Stimulated activated CD8-positive, alpha-beta memory T cell treated with anti-CD3 and anti-CD28 coated beads, Interleukin-4, amount 100 ng/mL, for 48 hours (primary cell): ENCODE measurements around the gene NT5C1A.

ENCODE experiments used
- DNase-seq: peaks from one replicate; pipeline ENCODE4 v3.0.0-alpha.2; 2020

The NT5C1A gene

GRCh38 chr1:39689214-39689613 lies 17.3 kb upstream of the NT5C1A start:
- no peak for DNase-seq

- no peak for DNase-seq
Observed at GRCh38 chr1:39688706-39689105, 16.8 kb upstream of the NT5C1A start.

DNA sequence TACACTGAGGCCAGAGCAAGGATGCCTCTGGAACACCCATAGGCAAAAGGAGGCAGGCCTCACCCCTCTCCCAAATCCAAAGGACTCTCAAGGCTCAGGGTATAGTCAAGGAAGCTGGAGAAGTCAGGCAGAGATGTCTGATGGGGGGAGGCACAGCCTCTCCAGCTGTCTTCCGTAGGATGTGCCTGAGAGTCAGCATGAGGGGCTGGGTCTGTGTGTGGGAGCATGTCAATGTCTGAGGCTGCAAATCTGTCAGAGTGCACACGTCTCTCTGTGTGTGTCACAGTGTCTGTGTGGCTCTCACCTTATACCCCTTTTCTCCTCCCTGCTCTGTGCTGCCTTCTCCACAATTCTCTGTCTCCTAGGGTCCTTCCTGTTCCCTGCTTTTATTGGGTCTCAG lies 15.3 kb upstream of the NT5C1A start:
- DNase-seq: no peak

DNA sequence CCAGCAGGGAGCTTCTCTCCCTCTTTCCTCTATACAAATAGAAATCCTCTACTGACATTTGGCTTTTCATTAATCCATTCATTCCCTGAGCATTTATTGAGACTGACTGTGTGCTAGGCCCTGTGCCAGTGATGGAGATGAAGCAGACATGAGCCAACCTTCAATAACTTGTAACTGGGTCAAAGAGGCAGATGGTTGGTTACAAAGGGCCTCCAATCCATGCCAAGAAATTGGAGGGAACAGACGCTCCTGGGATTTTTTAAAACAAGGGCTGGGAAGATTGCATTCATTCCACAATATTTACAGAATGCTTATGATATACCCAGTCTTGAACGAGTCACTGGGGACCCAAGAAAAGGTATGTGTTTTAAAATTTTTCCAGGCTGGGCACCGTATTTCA lies 13.2 kb upstream of the NT5C1A start:
- no peak for DNase-seq

DNA sequence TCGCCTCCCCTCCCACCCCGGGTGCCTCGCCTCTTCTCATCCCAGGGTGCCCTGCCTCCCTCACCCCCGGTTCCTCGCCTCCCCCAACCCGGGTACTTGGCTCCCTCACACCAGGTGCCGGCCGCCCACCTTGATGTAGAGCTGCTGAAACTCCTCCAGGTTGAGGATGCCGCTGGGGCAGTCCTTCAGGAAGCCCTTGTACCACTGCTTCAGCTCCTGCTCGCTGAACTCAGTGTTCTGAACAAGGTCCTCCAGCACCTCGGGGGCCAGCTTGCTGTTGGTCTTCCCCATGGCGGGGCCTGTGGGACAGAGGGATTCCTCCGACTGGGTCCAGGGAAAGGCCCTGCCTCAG lies 12.4 kb upstream of the NT5C1A start:
- no peak for DNase-seq

DNA sequence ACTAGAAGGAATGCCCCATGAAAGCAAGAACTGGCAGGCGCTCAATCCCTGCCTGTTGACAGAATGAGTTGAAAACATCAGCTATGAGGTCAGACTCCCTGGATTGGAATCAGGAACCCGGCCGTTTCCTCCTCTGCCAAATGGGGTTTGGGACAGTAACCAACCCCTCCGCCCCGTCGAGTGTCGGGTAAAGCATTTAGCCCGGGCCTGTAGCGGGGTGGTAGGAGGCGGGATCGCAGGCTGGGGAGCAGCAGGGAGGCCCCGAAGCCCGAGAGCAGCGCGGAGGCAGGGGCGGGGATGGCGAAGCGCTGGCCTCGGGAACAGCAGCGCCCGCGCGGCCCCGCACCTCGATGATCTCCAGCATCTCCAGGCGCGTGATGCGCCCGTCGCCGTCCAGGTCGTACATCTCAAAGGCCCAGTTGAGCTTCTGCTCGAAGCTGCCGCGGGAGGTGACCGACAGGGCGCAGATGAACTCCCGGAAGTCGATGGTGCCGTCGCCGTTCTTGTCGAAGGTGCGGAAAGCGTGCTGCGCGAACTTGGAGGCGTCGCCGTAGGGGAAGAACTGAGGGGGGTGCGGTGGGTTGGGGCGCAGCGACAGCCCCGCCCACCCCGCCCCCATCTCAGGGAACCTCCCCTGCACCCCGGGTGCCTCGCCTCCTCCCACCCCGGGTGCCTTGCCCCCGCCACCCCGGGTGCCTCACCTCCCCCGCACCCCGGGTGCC lies 11.8 kb upstream of the NT5C1A start:
- peak; percentile 45 for DNase-seq

- DNase-seq: no peak
Observed at GRCh38 chr1:39681999-39682398, 10.1 kb upstream of the NT5C1A start.

DNA sequence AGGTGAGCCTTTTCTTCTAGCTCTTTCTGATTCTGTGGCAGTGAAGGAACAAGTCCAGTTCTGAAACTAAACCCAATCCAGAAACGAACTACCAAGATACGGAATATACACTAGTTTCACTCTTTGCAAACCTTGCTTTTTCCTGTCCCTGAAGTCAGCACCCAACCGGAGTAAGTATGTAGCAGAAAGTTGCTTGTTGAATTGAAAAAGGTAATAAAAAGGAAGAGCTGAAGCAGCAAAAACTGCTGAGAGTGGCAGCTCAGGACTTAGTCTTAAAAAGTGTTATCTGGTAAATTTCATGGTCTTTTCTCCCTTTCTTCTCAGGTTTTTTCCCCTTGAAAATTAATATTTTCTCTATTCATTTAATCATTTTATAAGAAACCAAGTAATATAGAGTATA lies 9.4 kb upstream of the NT5C1A start:
- DNase-seq: no peak

DNA sequence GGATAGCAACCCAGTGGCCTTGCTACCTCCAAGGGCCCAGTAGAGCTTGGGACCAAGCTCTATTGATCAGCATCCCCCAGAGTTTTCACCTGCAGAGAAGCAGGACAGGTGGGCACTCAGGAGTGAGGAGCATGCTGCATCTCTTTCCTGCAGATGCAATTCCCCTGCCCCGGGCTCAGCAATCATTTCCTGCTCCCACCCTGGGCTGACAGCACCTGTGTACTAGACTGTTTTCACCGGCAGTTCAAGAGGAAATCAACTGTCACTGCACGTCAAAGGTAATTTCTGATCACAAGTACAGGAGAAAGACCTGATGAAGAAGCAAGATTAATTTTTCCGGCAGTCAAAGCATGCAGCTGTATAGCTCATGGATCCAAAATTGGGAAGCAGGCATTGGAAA lies 8.8 kb upstream of the NT5C1A start:
- no peak for DNase-seq

- DNase-seq: no peak
Observed at GRCh38 chr1:39679821-39680220, 7.9 kb upstream of the NT5C1A start.

- no peak for DNase-seq
Observed at GRCh38 chr1:39678889-39679288, 7.0 kb upstream of the NT5C1A start.

- DNase-seq: no peak
Observed at GRCh38 chr1:39677645-39678044, 5.7 kb upstream of the NT5C1A start.

DNA sequence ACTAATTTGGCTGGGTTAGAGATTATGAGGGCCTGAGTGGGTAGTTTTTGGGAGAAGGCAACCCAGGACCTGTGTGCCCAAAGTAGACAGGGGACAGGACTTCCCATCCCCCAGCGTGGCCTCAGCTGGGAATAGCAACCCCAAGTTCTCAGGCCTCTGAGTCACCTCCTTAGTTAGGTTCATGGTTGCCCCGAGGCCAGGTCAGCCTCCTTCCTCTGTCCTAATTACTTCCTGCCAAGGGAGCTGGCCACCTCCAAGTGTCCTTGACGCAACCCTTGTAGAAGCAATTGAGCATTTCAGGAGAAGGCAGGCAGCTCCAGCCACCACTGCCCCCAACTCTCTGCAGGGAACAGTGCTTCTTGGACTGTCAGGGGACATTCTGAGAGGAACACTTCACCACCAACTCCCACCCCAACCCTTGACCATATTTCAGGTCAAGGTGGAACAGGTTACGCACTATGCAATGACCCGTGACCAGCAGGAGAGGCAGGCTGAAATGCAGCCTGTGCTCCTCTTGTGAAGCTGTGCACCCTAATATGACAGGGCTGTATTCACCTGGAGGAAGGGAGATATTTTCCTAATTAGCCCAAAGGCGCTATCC lies 5.1 kb upstream of the NT5C1A start:
- no peak for DNase-seq

DNA sequence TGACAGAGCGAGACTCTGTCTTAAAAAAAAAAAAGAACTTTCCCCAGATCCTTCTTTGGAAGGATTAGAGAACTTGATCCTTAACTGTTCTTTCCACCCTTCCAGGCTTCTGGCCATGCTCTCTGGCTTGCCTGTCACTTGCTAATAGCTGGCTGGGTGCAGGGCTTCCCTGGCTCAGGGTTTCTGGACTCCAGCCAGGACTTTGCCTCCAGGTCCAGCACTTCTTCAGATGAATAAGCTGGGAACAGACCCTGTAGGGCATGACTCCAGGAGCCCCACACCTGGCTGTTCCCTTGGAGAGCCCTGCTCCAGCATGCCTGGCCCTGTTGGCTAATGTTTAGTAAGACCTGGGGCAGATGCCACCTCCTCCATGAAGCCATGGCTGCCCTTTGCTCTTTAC lies 3.3 kb upstream of the NT5C1A start:
- no peak for DNase-seq

DNA sequence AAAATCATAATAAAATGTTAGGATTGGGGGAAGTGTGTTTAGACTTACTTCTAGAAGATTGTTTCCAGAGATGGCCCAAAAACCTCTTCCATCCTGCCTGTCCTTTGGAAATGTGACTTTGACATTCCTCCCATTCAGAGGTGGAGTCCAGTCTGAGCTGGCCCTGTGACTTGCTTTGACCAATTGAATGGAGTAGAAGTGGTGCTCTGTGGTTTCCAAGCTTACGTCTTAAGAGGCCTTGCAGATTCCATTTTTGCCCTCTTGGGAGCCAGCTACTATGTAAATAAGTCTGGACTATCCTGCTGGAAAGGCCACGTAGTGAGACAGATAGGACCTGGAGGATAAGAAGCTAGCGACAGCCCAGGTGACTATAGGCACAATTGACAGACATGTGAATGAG lies 1.3 kb upstream of the NT5C1A start:
- DNase-seq: no peak

DNA sequence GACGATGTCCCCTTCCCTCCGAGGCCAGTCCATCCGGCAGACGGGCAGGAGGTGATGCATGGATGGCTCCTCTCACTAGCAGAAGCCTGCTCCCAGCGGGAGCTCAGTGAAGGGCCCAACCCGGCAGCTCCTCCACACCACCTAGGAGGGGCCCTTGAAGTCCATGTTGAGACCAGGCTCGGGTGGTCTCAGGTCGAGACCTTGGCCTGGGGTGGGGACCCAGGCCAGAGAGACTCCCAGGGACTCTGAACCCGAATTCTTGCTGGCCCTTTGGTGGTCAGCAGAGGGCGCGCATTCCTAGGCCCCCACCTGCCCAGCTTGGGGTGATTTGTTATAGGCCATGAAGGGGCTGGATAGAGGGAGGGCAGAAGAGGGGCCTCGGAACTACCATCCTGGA lies 642 bp upstream of the NT5C1A start:
- DNase-seq: peak; percentile 52

GRCh38 chr1:39671433-39671792 lies 494 bp downstream of the NT5C1A start:
- DNase-seq: no peak

- DNase-seq: no peak
Observed at GRCh38 chr1:39670689-39671088, 1.2 kb downstream of the NT5C1A start.

GRCh38 chr1:39668894-39669293 lies 3.0 kb downstream of the NT5C1A start:
- DNase-seq: no peak

DNA sequence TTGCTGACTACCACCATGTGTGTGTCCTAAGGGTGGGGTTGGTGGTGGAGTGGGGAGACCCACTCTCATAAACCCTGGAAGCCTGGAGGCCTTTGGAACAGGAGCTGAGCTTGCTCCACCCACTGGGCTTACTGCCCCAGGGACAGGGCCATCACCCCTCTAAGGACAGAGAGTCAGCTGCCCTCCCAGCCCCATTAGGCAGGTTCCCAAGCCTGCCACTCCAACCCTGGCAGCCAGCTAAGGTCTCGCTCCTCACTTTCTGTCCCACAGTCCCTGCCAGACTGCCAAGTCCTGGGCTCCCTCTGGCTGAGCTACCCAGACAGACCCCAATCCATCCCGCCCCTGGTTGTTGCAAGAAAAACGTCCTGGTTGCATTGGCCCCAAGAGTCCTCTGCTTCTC lies 3.8 kb downstream of the NT5C1A start:
- no peak for DNase-seq

- peak; percentile 64 for DNase-seq
Observed at GRCh38 chr1:39666772-39667171, 5.1 kb downstream of the NT5C1A start.

- no peak for DNase-seq
Observed at GRCh38 chr1:39663559-39663958, 8.3 kb downstream of the NT5C1A start.

GRCh38 chr1:39662861-39663260 lies 9.0 kb downstream of the NT5C1A start:
- no peak for DNase-seq

DNA sequence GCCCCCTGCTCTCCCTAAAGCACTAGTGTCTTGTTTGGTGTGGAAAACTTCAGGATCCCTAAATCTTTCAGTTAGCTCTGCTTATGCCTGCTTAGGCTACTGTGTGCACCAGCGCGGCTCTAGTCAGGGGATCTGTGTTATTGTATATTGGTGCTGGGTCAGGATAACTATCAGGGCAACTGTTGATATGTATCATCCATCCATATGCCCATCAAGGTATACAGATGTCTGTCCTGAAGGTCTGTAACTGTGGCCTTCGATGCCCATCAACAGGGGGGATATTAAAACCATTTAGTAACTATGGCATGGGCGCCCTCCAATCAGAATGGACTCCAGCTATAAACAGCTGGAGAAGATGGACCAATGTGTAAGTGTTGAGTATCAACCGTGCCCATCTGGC lies 12.4 kb downstream of the NT5C1A start:
- no peak for DNase-seq

DNA sequence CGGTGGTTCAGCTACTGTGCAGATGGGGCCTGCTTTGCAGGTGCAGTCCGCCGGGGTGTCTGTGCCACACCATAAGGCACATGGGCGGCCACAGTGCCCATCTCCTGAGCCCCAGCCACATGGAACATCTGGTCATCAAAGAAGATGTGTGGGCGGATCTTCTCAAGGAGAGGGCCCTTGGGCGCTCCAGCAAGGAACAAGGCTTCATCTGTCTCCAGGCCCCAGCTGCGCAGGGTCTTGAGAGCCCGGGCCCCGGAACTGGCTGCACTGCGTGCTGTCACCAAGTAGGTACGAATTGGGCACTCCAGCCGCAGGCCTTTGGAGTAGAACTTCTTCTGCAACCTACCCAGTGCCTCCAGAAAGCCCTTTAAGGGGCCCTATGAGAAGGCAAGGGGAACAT lies 12.8 kb downstream of the NT5C1A start:
- no peak for DNase-seq
